Measurements from ENCODE around the gene SLC6A11. TPM values are rescaled to one million over a fixed set of nuclear protein-coding genes. Genes with fewer than 3 reads are reported as not detected.

Gene SLC6A11
- total RNA-seq, 6 donors from 2014 or later, result 0.07 TPM; not detected in 5

DNA sequence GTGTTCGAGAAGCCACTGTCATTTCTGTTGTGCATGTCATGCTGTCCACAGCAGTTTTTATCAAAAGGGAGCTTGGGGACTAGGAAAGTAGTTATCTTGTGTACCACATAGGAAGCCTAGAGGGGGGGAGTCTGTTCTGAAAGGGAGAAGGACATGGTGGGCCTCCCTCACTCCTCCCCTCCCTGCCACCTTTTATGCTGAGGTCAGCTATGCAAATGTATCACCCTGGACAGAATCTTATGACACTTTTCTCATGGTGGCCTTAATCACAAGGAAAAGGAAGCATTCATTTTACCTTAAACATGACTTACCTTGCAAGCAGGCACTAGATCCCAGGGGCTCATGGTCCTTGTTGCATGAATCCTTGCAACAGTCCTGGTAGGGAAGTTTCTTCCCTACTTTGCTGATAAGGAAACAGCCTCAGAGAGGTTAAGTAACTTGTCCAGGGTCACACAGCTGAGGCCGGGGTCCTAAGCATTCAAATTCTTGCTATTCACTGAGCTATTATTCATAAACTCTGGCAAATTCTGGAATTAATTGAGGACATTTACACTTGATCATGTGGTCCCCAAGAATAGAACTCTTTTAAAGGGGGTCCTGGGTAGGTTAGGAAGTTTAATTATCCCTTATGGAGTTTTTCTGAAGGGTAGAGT lies 95.4 kb downstream of the SLC6A11 start:
- TF ChIP-seq POLR2AphosphoS5 (IDR thresholded peaks at IDR 0.05) (no peak), EP300 (IDR thresholded peaks at IDR 0.05) (no peak), CTCF (IDR thresholded peaks at IDR 0.05) (no peak), POLR2A (IDR thresholded peaks at IDR 0.05) (no peak)
- Histone ChIP-seq H3K27ac (no peak overlapping the region), H3K9me3 (peaks cover 9 to 21% (median 18%) of the 10 kb centered on the region in 4 donors), H3K4me1 (no peaks in the 10 kb centered on the region), H3K36me3 (no peaks in the 10 kb centered on the region), H3K4me3 (no peak overlapping the region), H3K27me3 (no peaks in the 10 kb centered on the region)
- WGBS, 2 donors, result 73 to 82% methylated on average over 2 of the region's 2 CpGs
- ATAC-seq (ENCODE audit: low FRiP score in 2 of 2) (no peak), DNase-seq (no peak)

GRCh38 chr3:10912786-10913185 lies 96.8 kb downstream of the SLC6A11 start:
- Histone ChIP-seq H3K4me3 (no peak overlapping the region), H3K36me3 (no peaks in the 10 kb centered on the region), H3K27ac (no peak overlapping the region), H3K27me3 (no peaks in the 10 kb centered on the region), H3K4me1 (no peaks in the 10 kb centered on the region), H3K9me3 (peaks cover 2 to 7% (median 6%) of the 10 kb centered on the region in 4 donors)
- ATAC-seq (ENCODE audit: low FRiP score in 2 of 2) (no peak), DNase-seq (no peak)
- TF ChIP-seq CTCF (IDR thresholded peaks at IDR 0.05) (no peak), POLR2A (IDR thresholded peaks at IDR 0.05) (no peak), POLR2AphosphoS5 (IDR thresholded peaks at IDR 0.05) (no peak), EP300 (IDR thresholded peaks at IDR 0.05) (no peak)
- 70 to 73% methylated on average over 3 of the region's 3 CpGs for WGBS, 2 donors

- WGBS, 2 donors, result 36 to 40% methylated on average over 5 of the region's 5 CpGs
- no peak for TF ChIP-seq POLR2AphosphoS5 (IDR thresholded peaks at IDR 0.05)
- TF ChIP-seq POLR2A (IDR thresholded peaks at IDR 0.05), result no peak
- no peak for TF ChIP-seq CTCF (IDR thresholded peaks at IDR 0.05)
- TF ChIP-seq EP300 (IDR thresholded peaks at IDR 0.05), result no peak
- H3K4me3 ChIP-seq, result no peak overlapping the region
- H3K4me1 ChIP-seq, result no peaks in the 10 kb centered on the region
- no peaks in the 10 kb centered on the region for H3K9me3 ChIP-seq
- no peak overlapping the region for H3K27ac ChIP-seq
- H3K36me3 ChIP-seq, result no peaks in the 10 kb centered on the region
- H3K27me3 ChIP-seq, result no peaks in the 10 kb centered on the region
- ATAC-seq (ENCODE audit: low FRiP score in 2 of 2) (no peak), DNase-seq (no peak)
Observed at GRCh38 chr3:10915376-10915775, 99.3 kb downstream of the SLC6A11 start.

GRCh38 chr3:10917176-10917575 lies 101.1 kb downstream of the SLC6A11 start:
- H3K9me3 ChIP-seq, result no peaks in the 10 kb centered on the region
- 72 to 83% methylated on average over 3 of the region's 3 CpGs for WGBS, 2 donors

More at GRCh38 chr3:10917176-10917575, 101.1 kb downstream of the SLC6A11 start:
- no peak for ATAC-seq (ENCODE audit: low FRiP score in 2 of 2)
- DNase-seq, result no peak
- H3K27me3 ChIP-seq, result no peaks in the 10 kb centered on the region
- H3K36me3 ChIP-seq, result no peaks in the 10 kb centered on the region
- no peak overlapping the region for H3K4me3 ChIP-seq
- TF ChIP-seq POLR2AphosphoS5 (IDR thresholded peaks at IDR 0.05) (no peak), CTCF (IDR thresholded peaks at IDR 0.05) (no peak), POLR2A (IDR thresholded peaks at IDR 0.05) (no peak), EP300 (IDR thresholded peaks at IDR 0.05) (no peak)
- H3K4me1 ChIP-seq, result no peaks in the 10 kb centered on the region
- no peak overlapping the region for H3K27ac ChIP-seq

All from upper lobe of left lung (tissue), 6 donors.